ENCODE results near the gene ARIH2. TPM values are rescaled to one million over a fixed set of nuclear protein-coding genes. Genes with fewer than 3 reads are reported as not detected.

Gene ARIH2
- total RNA-seq, 2 experiments from 2014 or later, result 91.0 to 95.0 TPM

GRCh38 chr3:48960841-48961413 lies 42.3 kb downstream of the ARIH2 start:
- peaks cover 28% of the 10 kb centered on the region for H3K36me3 Mint-ChIP-seq (ENCODE audit: low read depth)
- ChIA-PET POLR2A (no interaction called here), CTCF (interaction anchor here (0.6 kb wide), 2 partner anchors 197 to 249 kb away, joined by 3 read pairs; no protein-coding TSS in a partner anchor)
- no peak for DNase-seq
- H3K9me3 Mint-ChIP-seq, result no peaks in the 10 kb centered on the region
- peaks cover 2% of the 10 kb centered on the region for H3K4me1 Mint-ChIP-seq
- H3K27ac Mint-ChIP-seq, result no peak overlapping the region
- H3K4me3 Mint-ChIP-seq, result no peak overlapping the region
- H3K27me3 Mint-ChIP-seq, result no peaks in the 10 kb centered on the region

DNA sequence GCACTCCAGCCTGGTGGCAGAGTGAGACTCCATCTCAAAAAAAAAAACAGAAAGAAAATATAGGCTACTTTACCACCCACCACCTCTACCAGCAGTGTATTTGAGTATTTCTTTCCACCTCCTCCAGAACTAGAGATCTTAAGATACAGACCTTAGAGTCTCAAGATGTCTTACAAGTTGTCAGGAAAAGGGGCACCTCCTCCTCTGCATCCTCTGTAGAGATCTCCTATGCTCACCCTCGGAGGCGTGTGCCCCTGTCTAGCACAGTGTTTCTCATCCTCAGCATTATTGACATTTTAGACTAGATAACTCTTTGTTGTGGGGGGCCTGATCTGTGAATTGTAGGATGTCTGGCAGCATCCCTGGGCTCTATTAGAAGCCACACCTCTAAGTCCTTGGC lies 43.7 kb downstream of the ARIH2 start:
- no peak for DNase-seq
- H3K27me3 Mint-ChIP-seq, result no peaks in the 10 kb centered on the region
- no peaks in the 10 kb centered on the region for H3K9me3 Mint-ChIP-seq
- H3K4me1 Mint-ChIP-seq, result peaks cover 7% of the 10 kb centered on the region
- no peak overlapping the region for H3K27ac Mint-ChIP-seq
- ChIA-PET CTCF (interaction anchor here (1.0 kb wide), 1 partner anchor 26 kb away, joined by 3 read pairs; no protein-coding TSS in a partner anchor), POLR2A (no interaction called here)
- H3K36me3 Mint-ChIP-seq (ENCODE audit: low read depth), result peaks cover 30% of the 10 kb centered on the region
- H3K4me3 Mint-ChIP-seq, result no peak overlapping the region

DNA sequence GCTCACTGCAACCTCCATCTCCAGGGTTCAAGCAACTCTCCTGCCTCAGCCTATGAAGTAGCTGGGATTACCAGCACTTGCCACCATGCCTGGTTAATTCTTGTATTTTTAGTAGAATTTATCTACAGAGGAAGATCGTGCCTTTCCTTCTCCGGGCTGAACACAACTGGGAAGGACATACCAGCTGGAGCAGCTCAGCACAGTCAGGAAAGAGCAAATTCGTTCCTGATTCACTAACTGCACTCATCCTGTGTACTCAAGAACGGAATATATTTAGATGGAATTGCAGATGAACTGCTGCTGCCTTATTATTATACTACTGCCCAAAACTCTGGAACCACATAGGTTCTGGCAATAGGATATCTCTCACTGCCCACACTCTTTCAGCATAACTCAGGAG lies 44.3 kb downstream of the ARIH2 start:
- Mint-ChIP-seq H3K9me3 (no peaks in the 10 kb centered on the region), H3K36me3 (ENCODE audit: low read depth) (peaks cover 33% of the 10 kb centered on the region), H3K27me3 (no peaks in the 10 kb centered on the region), H3K4me3 (no peak overlapping the region), H3K4me1 (peaks cover 6% of the 10 kb centered on the region), H3K27ac (no peak overlapping the region)
- ChIA-PET CTCF (interaction anchor here (0.6 to 1.0 kb wide), 2 partner anchors 26 to 289 kb away, joined by 3 to 4 read pairs; no protein-coding TSS in a partner anchor), POLR2A (no interaction called here)
- no peak for DNase-seq

DNA sequence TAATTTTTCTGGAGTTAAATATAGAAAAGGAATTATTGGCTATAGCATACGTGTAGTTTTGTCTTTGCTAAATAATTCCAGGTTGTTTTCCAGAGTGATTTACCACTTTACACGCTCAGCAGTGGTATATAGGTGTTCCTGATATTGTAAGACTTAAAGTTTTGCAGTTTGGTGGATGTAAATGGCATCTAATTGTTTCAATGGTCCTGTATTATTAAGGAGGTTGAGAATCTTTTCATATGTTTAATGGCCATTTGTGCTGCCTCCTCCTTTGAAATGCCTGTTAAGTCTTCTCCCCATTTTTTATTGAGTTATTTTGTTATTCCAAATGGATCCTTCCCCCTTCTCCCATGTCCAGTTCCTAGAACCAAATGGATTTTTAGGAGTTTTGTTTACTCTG lies 44.9 kb downstream of the ARIH2 start:
- Mint-ChIP-seq H3K27me3 (no peaks in the 10 kb centered on the region), H3K9me3 (no peaks in the 10 kb centered on the region), H3K4me1 (peaks cover 6% of the 10 kb centered on the region), H3K4me3 (no peak overlapping the region), H3K27ac (no peak overlapping the region), H3K36me3 (ENCODE audit: low read depth) (peaks cover 37% of the 10 kb centered on the region)
- ChIA-PET CTCF (interaction anchor here (0.6 to 1.0 kb wide), 2 partner anchors 26 to 27 kb away, joined by 3 read pairs; partner anchors contain the start of gene P4HTM), POLR2A (no interaction called here)
- DNase-seq, result no peak

DNA sequence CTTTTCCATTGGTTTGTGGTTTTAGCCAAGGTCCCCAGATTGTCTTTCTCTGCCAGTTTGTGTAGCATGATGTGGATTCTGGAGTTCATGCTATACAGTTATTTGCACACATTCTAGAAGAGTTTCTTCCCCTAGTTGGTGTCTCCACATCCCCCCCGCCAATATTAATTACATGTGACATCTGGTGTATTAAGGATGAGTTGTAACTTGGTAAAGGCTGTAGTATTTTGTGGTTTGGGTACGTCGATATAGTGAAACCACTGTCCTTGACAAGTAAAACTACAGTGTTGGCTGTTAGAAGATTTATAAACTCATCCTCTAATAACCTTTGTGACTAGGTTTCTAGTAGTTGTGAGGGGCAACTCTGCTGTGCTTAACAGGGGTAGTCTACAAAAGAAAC lies 47.7 kb downstream of the ARIH2 start:
- no peak for DNase-seq
- ChIA-PET CTCF (interaction anchor here (1.6 kb wide), 1 partner anchor 11 kb away, joined by 5 read pairs; no protein-coding TSS in a partner anchor), POLR2A (no interaction called here)
- Mint-ChIP-seq H3K27ac (no peak overlapping the region), H3K4me1 (peaks cover 6% of the 10 kb centered on the region), H3K27me3 (no peaks in the 10 kb centered on the region), H3K9me3 (no peaks in the 10 kb centered on the region), H3K36me3 (ENCODE audit: low read depth) (peaks cover 48% of the 10 kb centered on the region), H3K4me3 (no peak overlapping the region)

GRCh38 chr3:48966876-48967361 lies 48.3 kb downstream of the ARIH2 start:
- POLR2A ChIA-PET, result no interaction called here
- Mint-ChIP-seq H3K27ac (no peak overlapping the region), H3K9me3 (no peaks in the 10 kb centered on the region), H3K4me3 (no peak overlapping the region), H3K27me3 (no peaks in the 10 kb centered on the region), H3K36me3 (ENCODE audit: low read depth) (peaks cover 51% of the 10 kb centered on the region), H3K4me1 (peaks cover 6% of the 10 kb centered on the region)
- CTCF ChIA-PET, result interaction anchor here (1.5 to 1.6 kb wide), 2 partner anchors 12 to 21 kb away, joined by 3 to 5 read pairs; no protein-coding TSS in a partner anchor
- no peak for DNase-seq

GRCh38 chr3:48970586-48970985 lies 51.9 kb downstream of the ARIH2 start:
- no peak for DNase-seq
- CTCF ChIA-PET, result interaction anchor here (1.3 to 1.6 kb wide), 2 partner anchors 20 to 64 kb away, joined by 3 read pairs; no protein-coding TSS in a partner anchor
- H3K27ac Mint-ChIP-seq, result no peak overlapping the region
- H3K4me3 Mint-ChIP-seq, result no peak overlapping the region
- no peaks in the 10 kb centered on the region for H3K9me3 Mint-ChIP-seq
- H3K4me1 Mint-ChIP-seq, result peaks cover 20% of the 10 kb centered on the region
- H3K36me3 Mint-ChIP-seq (ENCODE audit: low read depth), result peaks cover 60% of the 10 kb centered on the region
- POLR2A ChIA-PET, result no interaction called here
- no peaks in the 10 kb centered on the region for H3K27me3 Mint-ChIP-seq

- ChIA-PET POLR2A (no interaction called here), CTCF (interaction anchor here (1.5 to 2.7 kb wide), 4 partner anchors 11 to 48 kb away, joined by 4 to 17 read pairs (median 6); partner anchors contain the start of genes NDUFAF3 and P4HTM)
- no peaks in the 10 kb centered on the region for H3K9me3 Mint-ChIP-seq
- DNase-seq, result no peak
- H3K4me1 Mint-ChIP-seq, result peaks cover 14% of the 10 kb centered on the region
- H3K36me3 Mint-ChIP-seq (ENCODE audit: low read depth), result peaks cover 49% of the 10 kb centered on the region
- H3K27me3 Mint-ChIP-seq, result no peaks in the 10 kb centered on the region
- H3K27ac Mint-ChIP-seq, result peak overlapping the region; percentile 78
- no peak overlapping the region for H3K4me3 Mint-ChIP-seq
These were observed 55.6 kb downstream of the ARIH2 start for GRCh38 chr3:48974076-48974864.

DNA sequence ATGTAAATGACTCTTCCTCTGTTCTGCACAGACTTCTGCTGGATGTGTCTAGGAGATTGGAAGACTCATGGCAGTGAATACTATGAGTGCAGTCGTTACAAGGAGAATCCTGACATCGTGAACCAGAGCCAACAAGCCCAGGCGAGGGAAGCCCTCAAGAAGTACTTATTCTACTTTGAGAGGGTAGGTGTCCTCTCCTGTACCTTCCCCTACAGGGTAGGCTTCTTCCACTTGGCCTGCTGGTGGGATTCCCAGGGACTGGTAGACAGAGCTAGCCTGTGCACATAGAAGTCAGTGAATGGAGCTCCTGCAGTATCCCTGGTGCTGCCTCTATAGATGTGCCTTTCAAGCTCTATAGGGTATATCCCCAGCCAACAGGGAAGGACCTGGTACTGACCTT lies 60.8 kb downstream of the ARIH2 start:
- CTCF ChIA-PET, result interaction anchor here (0.6 to 1.1 kb wide), 2 partner anchors 8 to 221 kb away, joined by 3 to 4 read pairs; no protein-coding TSS in a partner anchor
- Mint-ChIP-seq H3K27me3 (no peaks in the 10 kb centered on the region), H3K4me3 (no peak overlapping the region)

DNA sequence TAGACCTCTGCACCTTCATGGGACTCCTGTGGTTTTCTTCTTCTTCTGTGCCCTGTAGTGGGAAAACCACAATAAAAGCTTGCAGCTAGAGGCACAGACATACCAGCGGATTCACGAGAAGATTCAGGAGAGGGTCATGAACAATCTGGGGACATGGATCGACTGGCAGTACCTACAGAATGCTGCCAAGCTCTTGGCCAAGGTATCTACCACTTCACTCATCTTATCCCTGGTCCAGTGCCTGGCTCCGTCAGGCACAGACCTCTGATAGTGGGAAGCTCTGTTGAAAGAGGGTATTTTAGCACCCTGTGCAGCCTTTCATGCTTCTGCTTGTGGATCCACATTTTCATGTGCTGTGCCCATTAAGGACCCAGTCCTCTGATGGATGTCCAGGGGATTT lies 61.7 kb downstream of the ARIH2 start:
- peaks cover 37% of the 10 kb centered on the region for H3K36me3 Mint-ChIP-seq (ENCODE audit: low read depth)
- no peaks in the 10 kb centered on the region for H3K27me3 Mint-ChIP-seq
- H3K4me1 Mint-ChIP-seq, result no peaks in the 10 kb centered on the region
- ChIA-PET CTCF (interaction anchor here (0.6 to 1.1 kb wide), 2 partner anchors 7 to 31 kb away, joined by 4 read pairs; no protein-coding TSS in a partner anchor), POLR2A (no interaction called here)
- H3K4me3 Mint-ChIP-seq, result no peak overlapping the region
- H3K9me3 Mint-ChIP-seq, result no peaks in the 10 kb centered on the region
- no peak for DNase-seq
- H3K27ac Mint-ChIP-seq, result no peak overlapping the region

More for the DNA sequence above, 60.8 kb downstream of the ARIH2 start:
- POLR2A ChIA-PET, result no interaction called here
- DNase-seq, result no peak
- Mint-ChIP-seq H3K9me3 (no peaks in the 10 kb centered on the region), H3K36me3 (ENCODE audit: low read depth) (peaks cover 42% of the 10 kb centered on the region), H3K4me1 (peaks cover 4% of the 10 kb centered on the region), H3K27ac (no peak overlapping the region)

- H3K9me3 Mint-ChIP-seq, result no peaks in the 10 kb centered on the region
- ChIA-PET POLR2A (interaction anchor here (0.5 kb wide), 1 partner anchor 166 kb away, joined by 5 read pairs; no protein-coding TSS in a partner anchor), CTCF (interaction anchor here (1.4 kb wide), 1 partner anchor 119 kb away, joined by 4 read pairs; no protein-coding TSS in a partner anchor)
- H3K27ac Mint-ChIP-seq, result no peak overlapping the region
- H3K4me1 Mint-ChIP-seq, result peaks cover 4% of the 10 kb centered on the region
- H3K27me3 Mint-ChIP-seq, result no peaks in the 10 kb centered on the region
- H3K36me3 Mint-ChIP-seq (ENCODE audit: low read depth), result peaks cover 37% of the 10 kb centered on the region
- H3K4me3 Mint-ChIP-seq, result no peak overlapping the region
- no peak for DNase-seq
These were observed 63.4 kb downstream of the ARIH2 start for GRCh38 chr3:48982016-48982415.

DNA sequence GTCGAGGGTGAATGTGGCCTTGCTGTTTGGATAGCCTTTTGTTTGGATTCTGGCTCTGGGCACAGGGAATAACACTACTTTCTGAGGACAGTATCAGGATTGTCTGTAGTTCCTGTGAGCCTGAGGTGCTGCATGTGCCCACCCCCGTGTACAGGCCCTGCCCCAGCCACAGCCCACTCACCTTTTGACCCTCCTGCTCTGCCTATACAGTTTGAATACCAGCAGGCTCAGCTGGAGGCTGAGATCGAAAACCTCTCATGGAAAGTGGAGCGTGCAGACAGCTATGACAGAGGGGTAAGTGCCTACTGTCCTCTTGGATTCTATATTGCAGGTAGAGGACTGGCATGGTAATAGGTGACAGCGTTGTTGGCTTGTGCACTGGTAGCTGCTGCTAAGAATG lies 64.0 kb downstream of the ARIH2 start:
- H3K4me1 Mint-ChIP-seq, result peaks cover 6% of the 10 kb centered on the region
- no peaks in the 10 kb centered on the region for H3K9me3 Mint-ChIP-seq
- H3K36me3 Mint-ChIP-seq (ENCODE audit: low read depth), result peaks cover 37% of the 10 kb centered on the region
- DNase-seq, result no peak
- CTCF ChIA-PET, result interaction anchor here (1.4 kb wide), 1 partner anchor 120 kb away, joined by 4 read pairs; no protein-coding TSS in a partner anchor
- POLR2A ChIA-PET, result no interaction called here
- H3K27ac Mint-ChIP-seq, result no peak overlapping the region
- H3K4me3 Mint-ChIP-seq, result no peak overlapping the region
- no peaks in the 10 kb centered on the region for H3K27me3 Mint-ChIP-seq

DNA sequence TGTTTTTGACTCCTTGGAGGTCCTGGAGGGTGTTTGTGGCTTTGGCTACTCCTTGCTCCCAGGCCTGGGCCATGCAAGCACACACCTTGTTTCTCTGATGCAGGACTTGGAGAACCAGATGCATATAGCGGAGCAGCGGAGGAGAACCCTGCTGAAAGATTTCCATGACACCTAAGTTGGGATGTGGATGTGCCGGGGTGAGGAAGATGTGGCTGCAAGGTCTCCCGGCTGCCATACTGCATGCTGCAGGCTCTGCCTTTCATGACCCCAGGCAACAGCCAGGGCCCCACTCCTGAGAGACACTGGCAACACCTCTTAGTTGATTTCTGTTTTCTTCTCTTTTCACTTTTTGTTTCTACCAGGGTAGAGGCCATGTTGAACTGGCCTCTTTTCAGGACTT lies 64.5 kb downstream of the ARIH2 start:
- DNase-seq, result no peak
- peaks cover 10% of the 10 kb centered on the region for H3K4me1 Mint-ChIP-seq
- peaks cover 36% of the 10 kb centered on the region for H3K36me3 Mint-ChIP-seq (ENCODE audit: low read depth)
- no peak overlapping the region for H3K4me3 Mint-ChIP-seq
- CTCF ChIA-PET, result interaction anchor here (1.0 to 1.4 kb wide), 2 partner anchors 120 to 347 kb away, joined by 3 to 4 read pairs; no protein-coding TSS in a partner anchor
- H3K27me3 Mint-ChIP-seq, result no peaks in the 10 kb centered on the region
- no peaks in the 10 kb centered on the region for H3K9me3 Mint-ChIP-seq
- H3K27ac Mint-ChIP-seq, result no peak overlapping the region
- POLR2A ChIA-PET, result no interaction called here
